ENCODE data around the gene POC5. TPM values are rescaled to one million over a fixed set of nuclear protein-coding genes. Genes with fewer than 3 reads are reported as not detected.

The POC5 gene
- total and polyA plus RNA-seq, 2 of the 13 experiments (the other 11 are each of a cell fraction or from before 2014, with no cell fraction given) = 6.9 to 9.3 TPM

DNA sequence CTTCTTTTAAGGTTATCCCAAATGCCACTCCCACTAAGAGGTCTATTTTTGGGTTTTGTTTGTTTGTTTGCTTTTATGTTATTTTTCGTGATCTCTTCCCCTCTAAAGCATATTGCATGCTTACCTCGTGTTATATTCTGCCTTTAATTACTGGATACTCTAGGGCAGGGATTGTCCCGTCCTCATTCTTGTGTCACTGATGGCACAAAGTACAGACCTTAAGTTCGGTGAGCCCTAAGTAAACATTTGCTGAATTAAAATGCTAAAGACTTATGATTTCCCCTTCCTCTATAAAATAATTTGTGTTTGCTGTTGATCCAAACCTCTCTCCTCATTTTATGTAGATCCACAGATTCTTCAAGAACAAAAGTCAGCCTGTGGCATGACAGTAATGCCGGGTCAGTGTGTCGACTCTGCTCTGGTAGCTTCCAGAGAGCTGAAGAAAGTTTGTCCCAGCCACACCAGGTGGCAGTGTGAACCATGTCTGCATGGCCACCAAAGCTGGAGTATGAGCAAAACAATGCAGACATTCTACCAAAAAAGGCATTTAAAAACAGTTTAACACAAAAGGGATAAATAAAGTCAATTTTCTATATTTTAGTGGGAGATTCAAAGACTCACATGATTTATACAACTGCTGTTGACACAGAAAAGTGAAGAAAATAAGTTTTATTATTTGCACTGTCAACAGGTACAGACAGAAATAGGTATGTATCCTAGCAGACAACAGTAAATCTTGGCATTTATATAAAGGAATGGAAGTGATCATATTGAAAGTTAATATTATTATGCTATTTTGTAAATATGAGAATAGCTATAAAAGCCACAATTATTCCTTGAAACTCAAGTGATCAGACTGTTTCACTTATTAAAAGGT, 17.9 kb upstream of the POC5 start:
- H3K9me3 ChIP-seq (ENCODE audit: low read length) = no peaks in the 10 kb centered on the region
- FAIRE-seq (peak; percentile 74), ATAC-seq (peak; percentile 99), DNase-seq (ENCODE audit: low spot score) (peak; percentile 43)
- H3K4me1 ChIP-seq (ENCODE audit: insufficient read depth, low read length) = 0 out of 2 replicates have a peak, but pooled peaks cover 5% of the 10 kb centered on the region
- no peak overlapping the region for H3K4me3 ChIP-seq (replicated peaks in 1 of 3; ENCODE audit: insufficient read depth in 1 of 3, low read depth in 2 of 3, low read length in 3 of 3)
- H3K27ac ChIP-seq (ENCODE audit: extremely low read length, insufficient read depth, low read length) = no peak overlapping the region
- no peaks in the 10 kb centered on the region for H4K20me1 ChIP-seq (ENCODE audit: insufficient read depth, low read length)
- in situ Hi-C loops (cut with HindIII; ENCODE audit: extremely low pct_ligation_motif_present, low pct_unique_long_range_greater_than_20kb) = loop anchor here (5.0 to 10.0 kb wide), 2 partner anchors 442 to 520 kb away; no protein-coding TSS in a partner anchor
- POLR2A ChIA-PET = no interaction called here
- 0% methylated on average over 6 of the region's 6 CpGs for WGBS (ENCODE audit: low lambda C conversion rate)
- no peaks in the 10 kb centered on the region for H3K27me3 ChIP-seq (ENCODE audit: control insufficient read depth in 1 of 2, insufficient read depth in 2 of 2, low read length in 2 of 2)
- H3K36me3 ChIP-seq (replicated peaks in 1 of 2; ENCODE audit: control insufficient read depth in 1 of 2, insufficient read depth in 2 of 2, low read length in 2 of 2) = no peaks in the 10 kb centered on the region
- no peak overlapping the region for H3K9ac ChIP-seq (ENCODE audit: insufficient read depth, low read depth, low read length)
- CTCF ChIA-PET (ENCODE audit: low intra/inter-chr PET ratio, low total read pairs) = interaction anchor here (1.2 to 1.5 kb wide), 2 partner anchors 440 to 521 kb away, joined by 5 to 6 read pairs; no protein-coding TSS in a partner anchor
- intact Hi-C loops (cut with micrococcal nuclease; ENCODE audit: unreplicated experiment) = loop anchor here (1.0 kb wide), 1 partner anchor 521 kb away; no protein-coding TSS in a partner anchor
- peak overlapping the region; percentile 3; the same call in 1 of the 2 replicates for H3K4me2 ChIP-seq (ENCODE audit: low read depth, low read length)
- H2AFZ ChIP-seq (ENCODE audit: low read length) = no peak overlapping the region
- no peaks in the 10 kb centered on the region for H3K79me2 ChIP-seq (ENCODE audit: insufficient read depth, low read length)
- BruUV-seq (replicated peaks) = no TSS peak
- no peak for TF ChIP-seq IKZF4 (CRISPR knock-in tag; IDR thresholded peaks at IDR 0.05; ENCODE audit: borderline replicate concordance, low read depth, not compliant biosample characterization)
- no peak for TF ChIP-seq MBD4 (IDR thresholded peaks at IDR 0.05; ENCODE audit: borderline replicate concordance, low read length)
- TF ChIP-seq RAD21 (CRISPR knock-in tag; IDR thresholded peaks at IDR 0.05) = peak; percentile 21; the same call in 1 of the 2 replicates
- no peak for TF ChIP-seq PRPF4 (IDR thresholded peaks at IDR 0.05; ENCODE audit: low read depth, low read length, poor library complexity, severe bottlenecking)
- peak; percentile 82 for TF ChIP-seq STAG1 (CRISPR knock-in tag; IDR thresholded peaks at IDR 0.05)
- TF ChIP-seq SKI (IDR thresholded peaks at IDR 0.05; ENCODE audit: partially characterized antibody) = peak; percentile 63
- no peak for TF ChIP-seq AKAP8 (CRISPR knock-in tag; IDR thresholded peaks at IDR 0.05)
- no peak for TF ChIP-seq SIN3B (IDR thresholded peaks at IDR 0.05; ENCODE audit: low read length)
- no peak for TF ChIP-seq JUNB (CRISPR knock-in tag; IDR thresholded peaks at IDR 0.05; ENCODE audit: borderline replicate concordance)
- TF ChIP-seq, protein P1, sequence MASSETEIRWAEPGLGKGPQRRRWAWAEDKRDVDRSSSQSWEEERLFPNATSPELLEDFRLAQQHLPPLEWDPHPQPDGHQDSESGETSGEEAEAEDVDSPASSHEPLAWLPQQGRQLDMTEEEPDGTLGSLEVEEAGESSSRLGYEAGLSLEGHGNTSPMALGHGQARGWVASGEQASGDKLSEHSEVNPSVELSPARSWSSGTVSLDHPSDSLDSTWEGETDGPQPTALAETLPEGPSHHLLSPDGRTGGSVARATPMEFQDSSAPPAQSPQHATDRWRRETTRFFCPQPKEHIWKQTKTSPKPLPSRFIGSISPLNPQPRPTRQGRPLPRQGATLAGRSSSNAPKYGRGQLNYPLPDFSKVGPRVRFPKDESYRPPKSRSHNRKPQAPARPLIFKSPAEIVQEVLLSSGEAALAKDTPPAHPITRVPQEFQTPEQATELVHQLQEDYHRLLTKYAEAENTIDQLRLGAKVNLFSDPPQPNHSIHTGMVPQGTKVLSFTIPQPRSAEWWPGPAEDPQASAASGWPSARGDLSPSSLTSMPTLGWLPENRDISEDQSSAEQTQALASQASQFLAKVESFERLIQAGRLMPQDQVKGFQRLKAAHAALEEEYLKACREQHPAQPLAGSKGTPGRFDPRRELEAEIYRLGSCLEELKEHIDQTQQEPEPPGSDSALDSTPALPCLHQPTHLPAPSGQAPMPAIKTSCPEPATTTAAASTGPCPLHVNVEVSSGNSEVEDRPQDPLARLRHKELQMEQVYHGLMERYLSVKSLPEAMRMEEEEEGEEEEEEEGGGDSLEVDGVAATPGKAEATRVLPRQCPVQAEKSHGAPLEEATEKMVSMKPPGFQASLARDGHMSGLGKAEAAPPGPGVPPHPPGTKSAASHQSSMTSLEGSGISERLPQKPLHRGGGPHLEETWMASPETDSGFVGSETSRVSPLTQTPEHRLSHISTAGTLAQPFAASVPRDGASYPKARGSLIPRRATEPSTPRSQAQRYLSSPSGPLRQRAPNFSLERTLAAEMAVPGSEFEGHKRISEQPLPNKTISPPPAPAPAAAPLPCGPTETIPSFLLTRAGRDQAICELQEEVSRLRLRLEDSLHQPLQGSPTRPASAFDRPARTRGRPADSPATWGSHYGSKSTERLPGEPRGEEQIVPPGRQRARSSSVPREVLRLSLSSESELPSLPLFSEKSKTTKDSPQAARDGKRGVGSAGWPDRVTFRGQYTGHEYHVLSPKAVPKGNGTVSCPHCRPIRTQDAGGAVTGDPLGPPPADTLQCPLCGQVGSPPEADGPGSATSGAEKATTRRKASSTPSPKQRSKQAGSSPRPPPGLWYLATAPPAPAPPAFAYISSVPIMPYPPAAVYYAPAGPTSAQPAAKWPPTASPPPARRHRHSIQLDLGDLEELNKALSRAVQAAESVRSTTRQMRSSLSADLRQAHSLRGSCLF (CRISPR knock-in tag; IDR thresholded peaks at IDR 0.05; ENCODE audit: borderline replicate concordance) = no peak
- TF ChIP-seq ZNF746 (CRISPR knock-in tag; IDR thresholded peaks at IDR 0.05) = no peak
- no peak for TF ChIP-seq TOPORS (CRISPR knock-in tag; IDR thresholded peaks at IDR 0.05)
- TF ChIP-seq, protein P2, sequence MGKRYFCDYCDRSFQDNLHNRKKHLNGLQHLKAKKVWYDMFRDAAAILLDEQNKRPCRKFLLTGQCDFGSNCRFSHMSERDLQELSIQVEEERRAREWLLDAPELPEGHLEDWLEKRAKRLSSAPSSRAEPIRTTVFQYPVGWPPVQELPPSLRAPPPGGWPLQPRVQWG (CRISPR knock-in tag; IDR thresholded peaks at IDR 0.05; ENCODE audit: borderline replicate concordance, low read depth) = no peak
- TF ChIP-seq STAT5B (CRISPR knock-in tag; IDR thresholded peaks at IDR 0.05) = no peak
- TF ChIP-seq, protein P3, sequence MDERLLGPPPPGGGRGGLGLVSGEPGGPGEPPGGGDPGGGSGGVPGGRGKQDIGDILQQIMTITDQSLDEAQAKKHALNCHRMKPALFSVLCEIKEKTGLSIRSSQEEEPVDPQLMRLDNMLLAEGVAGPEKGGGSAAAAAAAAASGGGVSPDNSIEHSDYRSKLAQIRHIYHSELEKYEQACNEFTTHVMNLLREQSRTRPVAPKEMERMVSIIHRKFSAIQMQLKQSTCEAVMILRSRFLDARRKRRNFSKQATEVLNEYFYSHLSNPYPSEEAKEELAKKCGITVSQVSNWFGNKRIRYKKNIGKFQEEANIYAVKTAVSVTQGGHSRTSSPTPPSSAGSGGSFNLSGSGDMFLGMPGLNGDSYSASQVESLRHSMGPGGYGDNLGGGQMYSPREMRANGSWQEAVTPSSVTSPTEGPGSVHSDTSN (CRISPR knock-in tag; IDR thresholded peaks at IDR 0.05) = no peak
- no peak for TF ChIP-seq BRCA1 (CRISPR knock-in tag; IDR thresholded peaks at IDR 0.05)
- no peak for TF ChIP-seq TCF12 (IDR thresholded peaks at IDR 0.05)
- no peak for TF ChIP-seq TCF12 (CRISPR knock-in tag; IDR thresholded peaks at IDR 0.05)
- no peak for TF ChIP-seq SIN3A (IDR thresholded peaks at IDR 0.05; ENCODE audit: borderline replicate concordance, low read depth, low read length)
